Keratinocyte (primary cell): ENCODE data around the gene P2RX7.

ENCODE experiments used
- CTCF ChIP-seq, 3 experiments: IDR thresholded peaks in 1 of 3; conservative IDR thresholded peaks in 1 of 3; optimal IDR thresholded peaks in 1 of 3; 2 replicates in 2 of 3; 3 replicates in 1 of 3; pipeline versions ENCODE3 to v1.5.1; 2011; ENCODE audit warnings: low read length in 3 of 3, mild to moderate bottlenecking in 3 of 3, moderate library complexity in 2 of 3, control low read depth in 1 of 3, inconsistent platforms in 1 of 3; ENCODE audit not compliant: insufficient read depth in 2 of 3; ENCODE audit errors: extremely low read depth in 1 of 3
- EZH2 ChIP-seq: IDR thresholded peaks from one replicate; pipeline ENCODE4 v1.6.1; 2012; ENCODE audit warnings: inconsistent platforms, mild to moderate bottlenecking, low read length, moderate library complexity

DNA sequence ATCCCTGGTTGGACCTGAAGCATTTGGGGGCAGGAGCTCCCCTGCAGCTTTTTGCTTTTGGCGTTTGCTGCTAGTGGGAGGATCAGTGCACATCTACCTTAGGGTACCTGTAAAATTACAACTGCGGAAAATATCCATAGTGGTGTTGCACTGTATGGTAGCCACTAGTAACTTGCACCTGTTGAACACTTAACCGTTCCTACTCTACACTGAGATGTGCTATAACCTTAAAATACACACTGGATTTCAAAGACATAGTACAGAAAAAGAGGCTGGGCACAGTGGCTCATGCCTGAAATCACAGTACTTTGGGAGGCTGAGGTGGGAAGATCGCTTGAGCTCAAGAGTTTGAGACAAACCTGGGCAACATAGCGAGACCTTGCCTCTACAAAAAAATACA lies 80.2 kb downstream of the P2RX7 start:
- TF ChIP-seq CTCF (optimal IDR thresholded peaks at IDR 0.05 in 1 of 3, IDR thresholded peaks at IDR 0.05 in 1 of 3, conservative IDR thresholded peaks at IDR 0.05 in 1 of 3; ENCODE audit: extremely low read depth in 1 of 3, insufficient read depth in 2 of 3, low read length in 3 of 3) (no peak), EZH2 (no peak)
